PC-9 (cell line): ENCODE measurements around the gene SIK2.

Experiments
- CTCF ChIP-seq: fragments of 200-600 bp; sonication (generic); conservative IDR thresholded peaks from 2 replicates; pipeline ENCODE4 v1.6.1; 2017; ENCODE audit warnings: mixed run types, antibody characterized with exemption, mild to moderate bottlenecking, moderate library complexity
- EZH2 ChIP-seq: fragments of 200-600 bp; sonication (generic); IDR thresholded peaks from 2 replicates; pipeline ENCODE4 v1.8.0; 2017; ENCODE audit warnings: antibody characterized with exemption, low read depth

- TF ChIP-seq CTCF = no peak
- no peak for TF ChIP-seq EZH2
Observed at GRCh38 chr11:111624608-111625007, 22.4 kb downstream of the SIK2 start.
